Small intestine (tissue), 7 donors: ENCODE measurements around the gene ARHGAP15. TPM values are rescaled to one million over a fixed set of nuclear protein-coding genes. Genes with fewer than 3 reads are reported as not detected.

Experiments
- DNase-seq, 2 donors: peaks; one replicate each; pipeline versions ENCODE4 v3.0.0 to v3.0.0-alpha.2; 2013
- FAIRE-seq: peaks from 2 replicates; lab custom pipeline; 2012; peaks lifted over from hg19 to GRCh38; lab: Jason Lieb, UNC
- H3K27ac ChIP-seq, 3 donors: one replicate each; pipeline ENCODE4 v1.5.1; 2013; ENCODE audit warnings: low read length in 2 of 3, mild to moderate bottlenecking in 2 of 3, control low read depth in 1 of 3, inconsistent platforms in 1 of 3, low read depth in 1 of 3, moderate library complexity in 1 of 3
- H3K27me3 ChIP-seq, 3 donors: one replicate each; pipeline ENCODE4 v1.6.1; 2013; ENCODE audit warnings: low read length in 3 of 3, inconsistent platforms in 1 of 3; ENCODE audit not compliant: control insufficient read depth in 3 of 3, insufficient read depth in 3 of 3
- H3K36me3 ChIP-seq, 3 donors: one replicate each; pipeline ENCODE4 v1.6.1; 2013; ENCODE audit warnings: low read length in 3 of 3, inconsistent platforms in 1 of 3, low read depth in 1 of 3, mild to moderate bottlenecking in 1 of 3, moderate library complexity in 1 of 3; ENCODE audit not compliant: control insufficient read depth in 3 of 3, insufficient read depth in 2 of 3
- H3K4me1 ChIP-seq, 3 donors: one replicate each; pipeline ENCODE4 v1.6.1; 2013; ENCODE audit warnings: low read length in 2 of 3, inconsistent platforms in 1 of 3, low read depth in 1 of 3, mild to moderate bottlenecking in 1 of 3, moderate library complexity in 1 of 3; ENCODE audit not compliant: control insufficient read depth in 3 of 3, insufficient read depth in 2 of 3
- H3K4me3 ChIP-seq, 3 donors: one replicate each; pipeline ENCODE4 v1.5.1; 2013; ENCODE audit warnings: low read length in 3 of 3, control low read depth in 1 of 3, inconsistent platforms in 1 of 3, low read depth in 1 of 3, mild to moderate bottlenecking in 1 of 3, moderate library complexity in 1 of 3
- H3K9me3 ChIP-seq, 2 donors: one replicate each; pipeline ENCODE4 v1.6.1; 2013; ENCODE audit warnings: low read depth in 1 of 2, low read length in 1 of 2; ENCODE audit not compliant: control insufficient read depth in 2 of 2, insufficient read depth in 1 of 2
- WGBS, 3 donors: extraction: QIAGEN DNeasy Blood & Tissue Kit; methylation state at CpG; one replicate each; pipeline ENCODE4 v1.1.7; 2013; 5-methylcytosine and 5-hydroxymethylcytosine counted together
- polyA plus RNA-seq, 4 donors: library from polyadenylated mRNA; stranded (reverse) in 3 of 4; unstranded in 1 of 4; fragments of 200-250 nt in 3 of 4; fragments of 120-200 nt in 1 of 4; gene quantifications; one replicate each; pipeline versions ENCODE4 v1.2.1 to v1.2.3, GENCODE V29; 2013
- donor health status: healthy with polysubstance abuse.
- donor health status: control.
- donor health status: control.
- donor health status: Bipolar disorder and iron deficiency.
- donor health status: healthy.

ARHGAP15 gene
- polyA plus RNA-seq, 4 donors = 0.67 to 18.2 (median 10.1) TPM

DNA sequence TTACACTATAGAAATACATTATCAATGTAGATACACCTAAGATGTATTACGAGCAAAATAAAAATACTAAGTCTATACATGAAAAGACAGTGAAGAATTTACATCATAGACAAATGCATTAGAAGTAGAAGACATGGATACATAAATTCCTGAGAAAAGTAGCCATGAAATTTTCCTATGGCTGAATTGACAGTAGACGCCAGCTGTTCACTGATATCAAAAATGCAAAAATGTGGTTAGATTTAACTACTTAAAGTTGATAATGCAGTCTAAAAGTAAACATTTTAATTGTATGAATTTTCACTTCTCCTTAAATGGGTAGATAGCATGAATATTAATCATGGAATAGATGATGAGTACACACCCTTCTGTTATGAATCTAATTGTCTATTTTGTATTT is 350.9 kb downstream of the ARHGAP15 start:
- DNase-seq (no peak), FAIRE-seq (no peak)
- Histone ChIP-seq H3K4me1 (no peaks in the 10 kb centered on the region), H3K27ac (no peak overlapping the region), H3K36me3 (no peaks in the 10 kb centered on the region), H3K4me3 (no peak overlapping the region), H3K27me3 (no peaks in the 10 kb centered on the region), H3K9me3 (no peaks in the 10 kb centered on the region)
- WGBS, 3 donors = 65 to 76% (median 75%) methylated on average over 2 of the region's 2 CpGs

DNA sequence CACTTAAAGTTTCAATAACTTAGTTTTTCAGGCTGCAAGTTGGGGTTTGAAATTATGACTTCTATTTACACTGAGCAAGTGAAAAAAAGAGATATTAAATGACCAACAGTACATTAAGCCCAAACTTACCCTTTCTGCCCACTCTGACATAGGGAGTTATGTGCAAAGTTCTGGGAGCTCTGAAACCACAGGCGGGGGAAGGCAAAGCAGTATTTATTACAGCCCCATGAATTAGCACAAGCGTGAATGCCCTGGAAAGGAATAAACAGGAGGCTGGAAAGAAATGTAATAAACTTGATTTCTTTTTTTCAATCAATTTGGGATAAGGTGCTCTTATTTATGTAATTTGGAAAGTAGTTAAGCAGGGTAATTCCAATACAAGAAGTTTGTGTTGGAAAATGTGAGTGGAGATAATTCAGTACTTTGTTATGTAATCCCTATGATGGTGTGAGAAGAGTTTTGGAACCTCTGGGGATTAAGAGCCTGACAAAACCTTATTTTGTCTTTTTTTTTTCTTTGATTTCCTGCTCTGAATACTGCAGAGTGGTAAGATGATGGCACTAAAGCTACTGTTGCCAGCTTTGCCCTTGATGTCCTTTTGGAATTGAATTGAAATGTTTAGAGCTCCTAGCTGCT is 351.5 kb downstream of the ARHGAP15 start:
- 70 to 88% (median 73%) methylated on average over 2 of the region's 2 CpGs for WGBS, 3 donors
- peak overlapping the region in 2 of 3 donors; percentile 14 to 82 for H3K27ac ChIP-seq
- no peak for DNase-seq
- H3K4me1 ChIP-seq = no peaks in the 10 kb centered on the region
- H3K36me3 ChIP-seq = no peaks in the 10 kb centered on the region
- FAIRE-seq = no peak
- no peaks in the 10 kb centered on the region for H3K9me3 ChIP-seq
- no peak overlapping the region for H3K4me3 ChIP-seq
- no peaks in the 10 kb centered on the region for H3K27me3 ChIP-seq

GRCh38 chr2:143481237-143481623 is 352.0 kb downstream of the ARHGAP15 start:
- Histone ChIP-seq H3K9me3 (no peaks in the 10 kb centered on the region), H3K4me1 (no peaks in the 10 kb centered on the region), H3K36me3 (no peaks in the 10 kb centered on the region), H3K4me3 (no peak overlapping the region), H3K27me3 (no peaks in the 10 kb centered on the region), H3K27ac (peak overlapping the region in 2 of 3 donors; percentile 14 to 81)
- no peak for DNase-seq
- no peak for FAIRE-seq
- 55 to 76% (median 67%) methylated on average over 6 of the region's 6 CpGs for WGBS, 3 donors

DNA sequence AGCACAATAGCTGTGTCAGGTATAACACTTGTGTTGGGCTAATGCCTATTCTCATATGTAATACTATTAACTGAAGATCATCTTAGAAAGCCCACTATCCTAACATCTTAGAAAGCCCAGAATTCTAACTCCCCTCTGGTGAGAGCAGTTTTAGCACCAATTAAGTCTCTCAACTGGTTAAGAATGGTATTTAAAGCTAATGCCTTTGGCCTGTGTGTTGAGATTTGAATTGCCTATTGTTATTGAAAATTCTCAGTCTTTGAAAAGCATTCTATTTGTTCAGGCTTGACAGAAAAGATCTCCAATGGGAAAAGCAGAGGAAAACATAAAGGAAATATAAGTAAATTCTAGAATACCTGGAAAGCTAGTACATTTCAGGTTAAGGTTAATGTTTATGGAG is 352.5 kb downstream of the ARHGAP15 start:
- Histone ChIP-seq H3K4me1 (no peaks in the 10 kb centered on the region), H3K27ac (peak overlapping the region in 2 of 3 donors; percentile 32 to 74), H3K36me3 (no peaks in the 10 kb centered on the region), H3K27me3 (no peaks in the 10 kb centered on the region), H3K9me3 (no peaks in the 10 kb centered on the region), H3K4me3 (no peak overlapping the region)
- DNase-seq (no peak), FAIRE-seq (no peak)

- Histone ChIP-seq H3K27me3 (no peaks in the 10 kb centered on the region), H3K9me3 (no peaks in the 10 kb centered on the region), H3K36me3 (no peaks in the 10 kb centered on the region), H3K27ac (no peak overlapping the region), H3K4me3 (no peak overlapping the region), H3K4me1 (no peaks in the 10 kb centered on the region)
- no peak for FAIRE-seq
- no peak for DNase-seq
- WGBS, 3 donors = 49 to 67% (median 61%) methylated on average over 3 of the region's 3 CpGs
Observed at GRCh38 chr2:143482316-143482715, 353.1 kb downstream of the ARHGAP15 start.

- no peak overlapping the region for H3K4me3 ChIP-seq
- FAIRE-seq (no peak), DNase-seq (peak in 1 of 2 donors; percentile 11)
- no peaks in the 10 kb centered on the region for H3K4me1 ChIP-seq
- H3K36me3 ChIP-seq = no peaks in the 10 kb centered on the region
- no peaks in the 10 kb centered on the region for H3K27me3 ChIP-seq
- peak overlapping the region in 1 of 3 donors; percentile 70 for H3K27ac ChIP-seq
- WGBS, 3 donors = 55 to 63% (median 61%) methylated on average over 4 of the region's 4 CpGs
- no peaks in the 10 kb centered on the region for H3K9me3 ChIP-seq
Observed at GRCh38 chr2:143482771-143483170, 353.6 kb downstream of the ARHGAP15 start.

GRCh38 chr2:143486976-143487375 is 357.8 kb downstream of the ARHGAP15 start:
- FAIRE-seq = no peak
- WGBS, 3 donors = 14 to 38% (median 37%) methylated on average over 1 of the region's 1 CpG
- no peak overlapping the region for H3K27ac ChIP-seq

DNA sequence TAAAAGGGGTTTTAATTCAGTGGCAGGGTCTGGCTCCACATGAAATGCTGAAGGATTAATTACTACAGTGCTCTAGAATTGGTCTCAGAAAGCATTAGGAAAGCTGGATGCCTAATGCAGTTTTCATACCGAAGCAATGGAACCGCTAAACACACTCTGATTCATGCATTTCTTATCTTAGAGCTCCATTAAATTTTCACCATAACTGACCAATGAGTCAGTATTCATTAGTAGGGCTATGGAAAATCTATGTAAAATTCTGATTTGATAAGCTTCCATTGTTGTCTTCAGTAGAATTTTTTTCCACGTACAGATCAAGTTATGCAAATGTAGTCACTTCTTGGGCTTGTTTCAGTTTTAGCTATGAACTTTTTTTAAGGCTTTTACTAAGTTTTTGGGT is 359.9 kb downstream of the ARHGAP15 start:
- 73 to 79% (median 78%) methylated on average over 3 of the region's 3 CpGs for WGBS, 3 donors
- no peaks in the 10 kb centered on the region for H3K9me3 ChIP-seq
- H3K27ac ChIP-seq = no peak overlapping the region
- no peak overlapping the region for H3K4me3 ChIP-seq
- H3K4me1 ChIP-seq = no peaks in the 10 kb centered on the region
- FAIRE-seq (no peak), DNase-seq (no peak)
- no peaks in the 10 kb centered on the region for H3K27me3 ChIP-seq
- H3K36me3 ChIP-seq = no peaks in the 10 kb centered on the region

More at GRCh38 chr2:143486976-143487375, 357.8 kb downstream of the ARHGAP15 start:
- Histone ChIP-seq H3K4me3 (no peak overlapping the region), H3K9me3 (no peaks in the 10 kb centered on the region), H3K27me3 (no peaks in the 10 kb centered on the region), H3K36me3 (no peaks in the 10 kb centered on the region), H3K4me1 (no peaks in the 10 kb centered on the region)
- no peak for DNase-seq

DNA sequence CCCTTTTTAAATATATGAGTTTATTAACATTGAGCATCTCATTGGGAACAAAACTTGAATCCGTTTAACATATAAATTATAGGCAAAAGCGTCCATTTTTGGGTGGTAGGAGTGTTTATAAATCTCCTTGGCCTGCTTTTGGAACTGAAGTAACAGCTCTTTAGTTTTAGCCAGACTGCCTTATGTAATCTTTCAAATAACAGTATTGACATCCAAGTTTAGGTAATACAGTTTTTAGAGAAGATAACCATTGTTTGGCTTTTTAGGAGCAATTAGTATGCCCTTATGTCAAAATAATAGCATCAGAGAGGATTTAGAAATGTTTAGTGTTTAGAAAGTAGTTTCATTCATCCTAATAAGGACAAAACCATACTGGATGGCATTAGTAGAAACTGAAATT is 361.9 kb downstream of the ARHGAP15 start:
- H3K4me1 ChIP-seq = no peaks in the 10 kb centered on the region
- no peak overlapping the region for H3K27ac ChIP-seq
- FAIRE-seq (no peak), DNase-seq (no peak)
- no peaks in the 10 kb centered on the region for H3K9me3 ChIP-seq
- WGBS, 3 donors = 42 to 47% (median 46%) methylated on average over 2 of the region's 2 CpGs
- no peaks in the 10 kb centered on the region for H3K36me3 ChIP-seq
- no peak overlapping the region for H3K4me3 ChIP-seq
- no peaks in the 10 kb centered on the region for H3K27me3 ChIP-seq
